GM18873 (cell line): ENCODE measurements around the gene PTPRJ.

Source experiments
- ATAC-seq: cut with Tn5 transposase; IDR thresholded peaks from one replicate; pipeline ENCODE4 v1.9.1; 2021; ENCODE audit warnings: mild to moderate bottlenecking, moderate library complexity, moderate number of reproducible peaks; ENCODE audit not compliant: unreplicated experiment, low FRiP score

Gene PTPRJ

GRCh38 chr11:47992959-47993820, 12.8 kb downstream of the PTPRJ start:
- no peak for ATAC-seq

- no peak for ATAC-seq
Observed at GRCh38 chr11:47994417-47994816, 14.1 kb downstream of the PTPRJ start.

GRCh38 chr11:47995360-47995769, 15.0 kb downstream of the PTPRJ start:
- ATAC-seq: no peak

- no peak for ATAC-seq
Observed at GRCh38 chr11:47997063-47998053, 17.0 kb downstream of the PTPRJ start.

DNA sequence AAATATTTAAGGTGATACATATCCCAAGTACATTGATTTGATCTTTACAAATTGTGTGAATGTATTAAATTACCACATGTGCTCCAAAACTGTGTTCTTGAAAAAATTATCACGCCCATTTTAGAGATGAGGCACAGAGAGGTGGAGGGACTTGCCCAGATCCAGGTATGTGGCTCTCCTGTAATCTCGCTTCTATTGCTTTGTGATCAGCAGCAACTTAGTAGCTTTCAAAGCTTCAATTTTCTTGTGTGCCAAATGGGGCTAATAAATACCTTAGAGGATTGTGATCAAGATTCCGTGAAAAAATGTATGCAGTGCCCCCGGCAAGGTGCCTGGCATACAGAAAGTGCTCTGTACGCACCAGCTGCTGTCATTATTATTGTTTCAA, 18.0 kb downstream of the PTPRJ start:
- no peak for ATAC-seq

DNA sequence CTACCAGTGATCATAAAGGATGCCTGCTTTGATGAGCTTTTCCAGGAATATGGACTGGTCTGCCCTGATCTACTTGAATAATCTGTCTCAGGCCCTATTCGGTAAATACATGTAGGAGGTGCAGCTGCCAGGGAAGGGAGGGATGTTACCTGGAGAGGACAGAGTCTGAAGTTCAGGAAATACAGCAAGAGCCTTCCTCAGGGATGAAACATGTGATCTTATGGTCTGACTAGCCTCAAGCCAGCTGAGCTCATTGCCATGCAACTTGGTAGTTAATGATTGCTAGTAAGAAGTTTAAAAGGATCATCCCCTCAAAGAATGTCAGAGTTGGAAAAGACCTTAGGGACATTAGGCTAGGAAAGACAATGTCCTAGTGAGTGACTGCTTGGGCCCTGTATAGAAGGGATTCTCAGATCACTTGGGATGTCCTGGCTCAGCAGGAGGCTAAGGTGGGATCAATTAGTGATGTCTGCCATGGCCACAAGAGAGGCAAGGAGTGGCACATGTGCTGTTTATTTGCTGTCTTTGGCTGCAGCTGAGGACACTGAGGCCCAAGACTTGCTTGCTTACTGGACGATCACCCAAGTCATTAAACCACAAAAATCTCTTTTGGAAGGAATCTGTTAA, 18.5 kb downstream of the PTPRJ start:
- ATAC-seq: no peak

DNA sequence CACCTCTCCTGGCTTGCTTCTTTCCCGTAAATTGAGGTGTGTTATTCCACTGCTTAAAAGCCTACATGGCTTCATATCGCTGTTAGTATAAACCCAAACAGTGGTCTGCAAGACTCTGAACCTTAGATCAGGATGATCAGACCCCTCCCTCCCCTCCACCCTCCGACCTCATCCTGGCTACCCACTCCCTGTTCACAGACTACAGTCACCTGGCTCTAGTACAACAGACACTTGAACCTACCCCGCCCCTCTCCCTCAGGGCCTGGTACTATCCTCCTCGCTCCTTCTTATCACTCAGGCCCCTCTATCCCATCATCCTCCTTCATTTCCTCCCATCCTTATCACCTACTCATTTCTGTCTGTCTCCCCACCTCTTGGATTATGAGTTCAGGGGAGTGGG, 20.1 kb downstream of the PTPRJ start:
- ATAC-seq: no peak

DNA sequence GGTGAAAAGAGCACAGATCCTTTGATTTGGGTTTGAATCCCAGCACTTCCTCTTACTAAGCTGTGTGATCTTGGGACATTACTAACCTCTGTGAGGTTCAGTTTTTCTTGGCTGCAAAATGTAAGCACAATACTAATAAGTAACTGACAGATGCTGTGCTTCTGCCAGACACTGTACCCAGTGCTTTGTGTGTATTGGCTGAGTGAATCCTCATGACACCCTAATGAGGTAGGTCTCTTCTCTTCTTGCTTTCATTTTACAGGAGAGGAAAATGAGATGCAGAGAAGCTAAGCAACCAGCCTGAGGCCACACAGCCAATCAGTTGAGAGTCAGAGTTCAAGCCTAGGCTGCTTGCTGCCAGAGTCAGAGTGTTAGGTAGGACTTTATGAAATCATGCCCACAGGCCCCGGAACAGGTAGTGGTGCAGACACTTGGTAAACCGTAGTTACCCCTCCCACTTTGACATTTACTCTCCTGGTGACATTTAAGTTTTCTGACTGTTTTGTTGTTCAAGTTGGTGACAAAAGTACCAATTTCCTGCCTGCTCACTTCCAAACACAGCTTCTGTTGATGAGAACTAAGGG, 21.2 kb downstream of the PTPRJ start:
- peak; percentile 46 for ATAC-seq

GRCh38 chr11:48002561-48002960, 22.2 kb downstream of the PTPRJ start:
- ATAC-seq: no peak

DNA sequence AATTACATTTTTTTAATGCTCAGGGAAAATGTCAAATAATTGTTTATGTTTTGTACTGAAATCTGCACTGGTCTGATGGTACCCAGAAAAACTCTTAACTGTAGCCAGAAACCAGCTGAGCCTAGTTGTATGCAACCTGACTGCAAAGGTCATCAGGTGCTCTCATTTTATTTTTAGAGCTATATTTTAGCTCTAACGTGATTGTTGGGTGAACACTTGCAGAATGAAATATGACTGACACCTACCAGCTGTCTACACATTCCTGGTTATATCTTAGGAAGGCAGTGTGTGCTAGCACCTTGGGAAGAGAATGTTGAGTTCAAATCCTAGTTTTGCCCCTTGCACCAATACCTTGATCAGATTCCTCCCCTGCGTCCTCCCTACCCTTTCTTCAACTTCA, 23.6 kb downstream of the PTPRJ start:
- ATAC-seq: no peak

- no peak for ATAC-seq
Observed at GRCh38 chr11:48004456-48004855, 24.1 kb downstream of the PTPRJ start.

DNA sequence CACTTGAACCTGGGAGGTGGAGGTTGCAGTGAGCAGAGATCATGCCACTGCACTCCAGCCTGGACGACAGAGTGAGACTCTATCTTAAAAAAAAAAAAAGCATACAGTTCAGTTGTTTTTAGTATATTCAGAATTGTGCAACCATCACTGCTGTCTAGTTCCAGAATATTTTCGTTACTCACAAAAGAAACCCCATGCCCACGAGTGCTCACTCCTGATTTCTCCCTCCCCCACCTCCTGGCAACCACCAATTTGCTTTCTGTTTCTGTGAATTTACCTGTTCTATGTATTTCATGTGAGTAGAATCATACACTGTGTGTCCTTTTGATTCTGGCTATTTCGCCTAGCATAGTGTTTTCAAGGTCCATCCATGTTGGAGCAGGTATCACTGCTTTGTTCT, 24.8 kb downstream of the PTPRJ start:
- ATAC-seq: no peak

GRCh38 chr11:48005831-48006270, 25.5 kb downstream of the PTPRJ start:
- no peak for ATAC-seq

GRCh38 chr11:48006301-48006992, 26.1 kb downstream of the PTPRJ start:
- peak; percentile 55 for ATAC-seq

- no peak for ATAC-seq
Observed at GRCh38 chr11:48007677-48008076, 27.3 kb downstream of the PTPRJ start.

GRCh38 chr11:48008951-48009270, 28.6 kb downstream of the PTPRJ start:
- ATAC-seq: peak; percentile 63

- ATAC-seq: no peak
Observed at GRCh38 chr11:48011102-48011797, 30.9 kb downstream of the PTPRJ start.

GRCh38 chr11:48011798-48012391, 31.5 kb downstream of the PTPRJ start:
- ATAC-seq: no peak
